ENCODE data around the gene CCDC102A. TPM values are rescaled to one million over a fixed set of nuclear protein-coding genes. Genes with fewer than 3 reads are reported as not detected.

CCDC102A gene
- polyA plus RNA-seq, 1 experiment, result 7.1 TPM

DNA sequence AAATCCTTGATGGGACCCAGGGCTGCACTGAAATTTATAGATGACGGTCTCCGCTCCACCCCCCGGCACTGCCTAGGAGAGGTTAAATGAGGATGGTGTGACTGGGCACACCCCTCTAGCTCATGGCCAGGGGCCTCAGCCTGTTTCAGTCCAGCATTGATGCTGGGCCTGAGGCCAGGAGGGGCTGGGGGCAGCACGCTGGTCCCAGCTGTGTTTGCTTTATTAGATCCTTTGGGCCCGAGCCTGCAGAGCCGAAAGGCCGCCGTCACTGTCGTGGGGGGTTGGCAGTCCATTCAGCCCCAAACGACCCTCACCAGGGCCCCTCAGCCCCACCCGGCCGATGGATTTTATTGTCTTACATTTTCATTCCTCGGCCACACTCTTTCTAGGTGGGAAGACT lies 39.2 kb downstream of the CCDC102A start:
- no peak overlapping the region for H3K4me3 ChIP-seq (ENCODE audit: low read depth, low read length)
- peaks cover 47% of the 10 kb centered on the region for H3K27me3 ChIP-seq (ENCODE audit: control insufficient read depth, insufficient read depth, low read length)
- no peak for DNase-seq (ENCODE audit: low read depth, low spot score)
- H3K27ac ChIP-seq (ENCODE audit: low read depth, low read length), result no peak overlapping the region
- TF ChIP-seq CTCF (IDR thresholded peaks at IDR 0.05; ENCODE audit: low read depth, low read length), result no peak
- ChIA-PET POLR2A (interaction anchor here (0.6 kb wide), 1 partner anchor 24 kb away, joined by 6 read pairs; no protein-coding TSS in a partner anchor), CTCF (no interaction called here)
- H3K9me3 ChIP-seq (ENCODE audit: control insufficient read depth, insufficient read depth, low read length), result no peaks in the 10 kb centered on the region; the same call in 1 of the 2 replicates

DNA sequence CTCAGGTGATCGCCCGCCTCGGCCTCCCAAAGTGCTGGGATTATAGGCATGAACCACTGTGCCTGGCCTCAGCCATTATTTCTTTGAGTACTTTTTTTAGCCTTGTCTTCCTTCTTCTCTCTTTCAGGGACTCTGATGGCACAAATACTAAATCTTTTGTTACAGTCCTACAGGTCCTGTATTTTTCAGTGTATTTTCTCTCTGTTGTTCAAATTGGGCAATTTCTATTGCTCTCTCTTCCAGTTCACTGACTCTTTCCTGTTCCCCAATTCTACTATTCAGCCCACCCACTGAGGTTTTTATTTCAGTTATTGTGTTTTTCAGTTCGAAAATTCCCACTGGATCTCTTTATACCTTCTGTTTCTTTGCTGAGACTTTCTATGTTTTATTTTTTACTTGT lies 42.6 kb downstream of the CCDC102A start:
- H3K27ac ChIP-seq (ENCODE audit: low read depth, low read length), result no peak overlapping the region
- peaks cover 41% of the 10 kb centered on the region for H3K27me3 ChIP-seq (ENCODE audit: control insufficient read depth, insufficient read depth, low read length)
- no peak for TF ChIP-seq CTCF (IDR thresholded peaks at IDR 0.05; ENCODE audit: low read depth, low read length)
- peaks cover 4% of the 10 kb centered on the region for H3K9me3 ChIP-seq (ENCODE audit: control insufficient read depth, insufficient read depth, low read length)
- POLR2A ChIA-PET, result no interaction called here
- no peak for DNase-seq (ENCODE audit: low read depth, low spot score)
- no peak overlapping the region for H3K4me3 ChIP-seq (ENCODE audit: low read depth, low read length)
- CTCF ChIA-PET, result no interaction called here

- TF ChIP-seq CTCF (IDR thresholded peaks at IDR 0.05; ENCODE audit: low read depth, low read length), result no peak
- Histone ChIP-seq H3K9me3 (ENCODE audit: control insufficient read depth, insufficient read depth, low read length) (peaks cover 4% of the 10 kb centered on the region; the same call in 1 of the 2 replicates), H3K4me3 (ENCODE audit: low read depth, low read length) (no peak overlapping the region), H3K27ac (ENCODE audit: low read depth, low read length) (no peak overlapping the region), H3K27me3 (ENCODE audit: control insufficient read depth, insufficient read depth, low read length) (peaks cover 14% of the 10 kb centered on the region)
- no peak for DNase-seq (ENCODE audit: low read depth, low spot score)
- POLR2A ChIA-PET, result no interaction called here
- CTCF ChIA-PET, result interaction anchor here (1.4 kb wide), 1 partner anchor 27 kb away, joined by 5 read pairs; the partner anchor contains the start of gene POLR2C
Measured at GRCh38 chr16:57489229-57489628, 47.1 kb downstream of the CCDC102A start.

DNA sequence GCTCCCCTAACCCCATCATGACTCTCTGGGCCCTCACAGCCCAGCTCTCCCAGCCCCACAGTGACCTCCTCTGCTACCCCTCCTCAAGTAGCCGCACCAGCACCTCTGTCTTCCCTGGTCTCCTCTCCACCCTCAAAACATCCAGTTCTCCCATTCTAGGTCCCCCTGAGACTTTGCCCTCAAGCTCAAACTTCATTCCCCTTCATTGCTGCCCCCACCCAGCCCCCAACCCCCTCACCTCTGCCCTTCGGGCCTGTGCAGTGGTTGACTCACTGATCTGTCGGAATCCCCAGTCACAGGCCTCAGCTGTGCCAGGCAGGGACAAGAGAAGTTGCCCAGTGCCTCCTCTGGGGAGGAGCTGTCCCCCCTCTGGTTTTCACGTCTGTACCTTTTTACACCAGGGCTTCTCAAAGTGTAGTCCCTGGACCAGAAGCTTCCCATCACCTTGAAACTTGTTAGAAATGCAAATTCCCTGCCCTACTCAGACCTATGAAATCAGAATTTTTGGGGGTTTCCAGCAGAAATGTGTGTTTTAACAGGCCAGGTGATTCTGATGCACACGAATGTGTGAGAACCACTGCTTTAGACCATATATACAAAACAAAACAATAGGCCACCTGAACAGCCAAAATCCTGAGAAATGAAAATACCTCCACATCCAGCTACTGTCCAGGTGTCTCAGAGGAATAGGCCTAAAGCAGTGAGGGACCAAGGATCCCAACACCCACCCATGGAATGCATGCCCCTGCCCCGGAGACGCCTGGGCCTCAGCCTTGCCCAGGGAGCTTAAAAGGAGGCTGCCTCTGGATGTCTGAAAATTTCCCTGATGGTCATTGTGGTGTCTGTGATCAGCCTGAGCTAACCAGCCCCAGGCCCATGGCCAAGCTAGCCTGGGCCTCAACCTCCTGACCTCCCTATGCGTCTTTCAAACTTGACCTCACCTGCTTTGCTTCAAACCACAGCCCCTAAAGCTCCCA lies 49.2 kb downstream of the CCDC102A start:
- POLR2A ChIA-PET, result no interaction called here
- peaks cover 4% of the 10 kb centered on the region; the same call in 1 of the 2 replicates for H3K9me3 ChIP-seq (ENCODE audit: control insufficient read depth, insufficient read depth, low read length)
- peaks cover 7% of the 10 kb centered on the region for H3K27me3 ChIP-seq (ENCODE audit: control insufficient read depth, insufficient read depth, low read length)
- no peak for TF ChIP-seq CTCF (IDR thresholded peaks at IDR 0.05; ENCODE audit: low read depth, low read length)
- H3K27ac ChIP-seq (ENCODE audit: low read depth, low read length), result no peak overlapping the region
- H3K4me3 ChIP-seq (ENCODE audit: low read depth, low read length), result peak overlapping the region; percentile 53
- CTCF ChIA-PET, result interaction anchor here (0.9 to 1.5 kb wide), 6 partner anchors 25 to 186 kb away, joined by 3 to 6 read pairs (median 4); partner anchors contain the start of gene POLR2C
- no peak for DNase-seq (ENCODE audit: low read depth, low spot score)
